ENCODE results near the gene LAIR2.

DNA sequence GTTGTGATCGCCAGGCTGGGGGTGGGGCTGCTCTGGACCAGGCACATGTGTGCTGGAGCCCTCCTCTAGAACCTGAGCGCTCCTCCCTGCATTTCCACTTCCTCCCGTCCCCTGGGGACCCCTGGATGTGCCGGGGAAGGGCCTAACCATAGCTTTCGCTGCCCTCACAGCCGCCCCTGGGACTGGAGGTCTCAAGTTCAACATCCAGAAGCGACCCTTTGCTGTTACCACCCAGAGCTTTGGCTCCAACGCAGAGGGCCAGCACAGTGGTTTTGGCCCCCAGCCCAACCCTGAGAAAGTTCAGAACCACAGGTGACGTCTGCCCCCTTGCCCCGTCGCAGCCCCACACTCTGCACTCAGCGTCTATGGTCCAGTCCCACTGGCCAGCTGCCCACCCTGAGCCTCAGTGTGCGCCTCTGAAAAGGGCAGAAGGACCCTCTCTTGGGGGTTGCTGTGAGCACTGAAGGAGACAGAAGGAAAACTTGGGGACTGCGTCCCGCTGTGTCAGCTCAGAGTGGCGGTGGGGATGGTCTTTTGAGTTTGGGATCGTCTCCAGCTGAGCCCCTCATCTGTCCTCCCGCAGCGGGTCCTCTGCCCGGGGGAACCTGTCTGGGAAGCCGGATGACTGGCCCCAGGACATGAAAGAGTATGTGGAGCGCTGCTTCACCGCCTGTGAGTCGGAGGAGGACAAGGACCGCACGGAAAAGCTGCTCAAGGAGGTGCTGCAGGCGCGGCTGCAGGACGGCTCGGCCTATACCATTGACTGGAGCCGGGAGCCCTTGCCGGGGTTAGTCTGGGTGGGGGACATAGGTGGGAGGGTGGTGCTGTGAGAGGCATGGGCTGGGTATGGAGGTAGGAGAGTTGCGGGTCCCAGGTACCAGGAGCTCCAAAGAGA is 47.6 kb upstream of the LAIR2 start:
- TF ChIP-seq, protein P1, sequence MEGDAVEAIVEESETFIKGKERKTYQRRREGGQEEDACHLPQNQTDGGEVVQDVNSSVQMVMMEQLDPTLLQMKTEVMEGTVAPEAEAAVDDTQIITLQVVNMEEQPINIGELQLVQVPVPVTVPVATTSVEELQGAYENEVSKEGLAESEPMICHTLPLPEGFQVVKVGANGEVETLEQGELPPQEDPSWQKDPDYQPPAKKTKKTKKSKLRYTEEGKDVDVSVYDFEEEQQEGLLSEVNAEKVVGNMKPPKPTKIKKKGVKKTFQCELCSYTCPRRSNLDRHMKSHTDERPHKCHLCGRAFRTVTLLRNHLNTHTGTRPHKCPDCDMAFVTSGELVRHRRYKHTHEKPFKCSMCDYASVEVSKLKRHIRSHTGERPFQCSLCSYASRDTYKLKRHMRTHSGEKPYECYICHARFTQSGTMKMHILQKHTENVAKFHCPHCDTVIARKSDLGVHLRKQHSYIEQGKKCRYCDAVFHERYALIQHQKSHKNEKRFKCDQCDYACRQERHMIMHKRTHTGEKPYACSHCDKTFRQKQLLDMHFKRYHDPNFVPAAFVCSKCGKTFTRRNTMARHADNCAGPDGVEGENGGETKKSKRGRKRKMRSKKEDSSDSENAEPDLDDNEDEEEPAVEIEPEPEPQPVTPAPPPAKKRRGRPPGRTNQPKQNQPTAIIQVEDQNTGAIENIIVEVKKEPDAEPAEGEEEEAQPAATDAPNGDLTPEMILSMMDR (conservative IDR thresholded peaks at IDR 0.05) = no peak
- no peak for TF ChIP-seq EZH2 (IDR thresholded peaks at IDR 0.05; ENCODE audit: low read depth)

All from PC-9 (cell line).